Trophoblast cell (in vitro differentiated cells and primary cell): ENCODE results near the gene CD44.

Experiments used
- DNase-seq, 2 donors: peaks; one replicate each; pipeline ENCODE4 v3.0.0-alpha.2; 2016
- H2AFZ ChIP-seq: 2 replicates; pipeline ENCODE4 v1.6.1; 2013; ENCODE audit warnings: low read length, moderate library complexity, mild to moderate bottlenecking; ENCODE audit not compliant: insufficient read depth, poor library complexity
- H2AK5ac ChIP-seq: 2 replicates; pipeline ENCODE4 v1.6.1; 2013; ENCODE audit warnings: mild to moderate bottlenecking, low read length
- H2BK120ac ChIP-seq: 2 replicates; pipeline ENCODE4 v1.6.1; 2013; ENCODE audit warnings: low read length, mild to moderate bottlenecking, moderate library complexity; ENCODE audit not compliant: insufficient read depth, poor library complexity
- H2BK12ac ChIP-seq: 2 replicates; pipeline ENCODE4 v1.6.1; 2013; ENCODE audit warnings: mild to moderate bottlenecking, low read length, moderate library complexity
- H2BK5ac ChIP-seq: 2 replicates; pipeline ENCODE4 v1.6.1; 2013; ENCODE audit warnings: low read length, low read depth, moderate library complexity, mild to moderate bottlenecking; ENCODE audit not compliant: poor library complexity
- H3K14ac ChIP-seq: 2 replicates; pipeline ENCODE4 v1.6.1; 2013; ENCODE audit warnings: mild to moderate bottlenecking, low read length
- H3K18ac ChIP-seq: 2 replicates; pipeline ENCODE4 v1.6.1; 2013; ENCODE audit warnings: mild to moderate bottlenecking, low read length
- H3K23ac ChIP-seq: 2 replicates; pipeline ENCODE4 v1.6.1; 2013; ENCODE audit warnings: low read length
- H3K27ac ChIP-seq: 2 replicates; pipeline ENCODE4 v1.5.1; 2013; ENCODE audit warnings: low read depth, mild to moderate bottlenecking, inconsistent platforms, low read length, moderate library complexity
- H3K27me3 ChIP-seq: 2 replicates; pipeline ENCODE4 v1.6.1; 2013; ENCODE audit warnings: inconsistent platforms, mild to moderate bottlenecking, low read length, moderate library complexity; ENCODE audit not compliant: insufficient read depth
- H3K36me3 ChIP-seq, 2 experiments: 1 replicate in 1 of 2; 2 replicates in 1 of 2; pipeline ENCODE4 v1.6.1; 2013; ENCODE audit warnings: low read length in 2 of 2, mild to moderate bottlenecking in 2 of 2, moderate library complexity in 1 of 2; ENCODE audit not compliant: insufficient read depth in 2 of 2, control insufficient read depth in 1 of 2
- H3K4ac ChIP-seq: 2 replicates; pipeline ENCODE4 v1.6.1; 2013; ENCODE audit warnings: low read depth, mild to moderate bottlenecking, low read length, moderate library complexity
- H3K4me1 ChIP-seq, 2 experiments: 1 replicate in 1 of 2; 2 replicates in 1 of 2; pipeline ENCODE4 v1.6.1; 2013; ENCODE audit warnings: low read length in 2 of 2, mild to moderate bottlenecking in 2 of 2, moderate library complexity in 1 of 2; ENCODE audit not compliant: insufficient read depth in 2 of 2, control insufficient read depth in 1 of 2
- H3K4me2 ChIP-seq: 2 replicates; pipeline ENCODE4 v1.6.1; 2013; ENCODE audit warnings: inconsistent platforms, mild to moderate bottlenecking, low read length, moderate library complexity
- H3K4me3 ChIP-seq: 2 replicates; pipeline ENCODE4 v1.5.1; 2013; ENCODE audit warnings: mild to moderate bottlenecking, low read depth, low read length, inconsistent platforms
- H3K79me1 ChIP-seq: one replicate; pipeline ENCODE4 v1.6.1; 2013; ENCODE audit warnings: low read length
- H3K79me2 ChIP-seq: 2 replicates; pipeline ENCODE4 v1.6.1; 2013; ENCODE audit warnings: low read length, mild to moderate bottlenecking; ENCODE audit not compliant: control insufficient read depth, insufficient read depth, poor library complexity
- H3K9ac ChIP-seq: 2 replicates; pipeline ENCODE4 v1.6.1; 2013; ENCODE audit warnings: mild to moderate bottlenecking, low read length
- H3K9me3 ChIP-seq: 2 replicates; pipeline ENCODE4 v1.6.1; 2013; ENCODE audit warnings: low read depth, mild to moderate bottlenecking, control low read depth, inconsistent platforms, low read length; ENCODE audit not compliant: insufficient read depth
- H4K12ac ChIP-seq: 2 replicates; pipeline ENCODE4 v1.6.1; 2013; ENCODE audit warnings: low read depth, mild to moderate bottlenecking, low read length, moderate library complexity
- H4K8ac ChIP-seq: 2 replicates; pipeline ENCODE4 v1.6.1; 2013; ENCODE audit warnings: low read depth, mild to moderate bottlenecking, low read length, moderate library complexity
- H4K91ac ChIP-seq: one replicate; pipeline ENCODE4 v1.6.1; 2013; ENCODE audit warnings: low read depth, mild to moderate bottlenecking, low read length, moderate library complexity
- WGBS: extraction: QIAGEN DNeasy Blood & Tissue Kit; methylation state at CpG from one replicate; pipeline ENCODE4 v1.1.7; 2013; ENCODE audit warnings: missing lambda C conversion rate; ENCODE audit not compliant: insufficient read length, insufficient coverage; ENCODE audit errors: extremely low coverage; 5-methylcytosine and 5-hydroxymethylcytosine counted together

CD44 gene

DNA sequence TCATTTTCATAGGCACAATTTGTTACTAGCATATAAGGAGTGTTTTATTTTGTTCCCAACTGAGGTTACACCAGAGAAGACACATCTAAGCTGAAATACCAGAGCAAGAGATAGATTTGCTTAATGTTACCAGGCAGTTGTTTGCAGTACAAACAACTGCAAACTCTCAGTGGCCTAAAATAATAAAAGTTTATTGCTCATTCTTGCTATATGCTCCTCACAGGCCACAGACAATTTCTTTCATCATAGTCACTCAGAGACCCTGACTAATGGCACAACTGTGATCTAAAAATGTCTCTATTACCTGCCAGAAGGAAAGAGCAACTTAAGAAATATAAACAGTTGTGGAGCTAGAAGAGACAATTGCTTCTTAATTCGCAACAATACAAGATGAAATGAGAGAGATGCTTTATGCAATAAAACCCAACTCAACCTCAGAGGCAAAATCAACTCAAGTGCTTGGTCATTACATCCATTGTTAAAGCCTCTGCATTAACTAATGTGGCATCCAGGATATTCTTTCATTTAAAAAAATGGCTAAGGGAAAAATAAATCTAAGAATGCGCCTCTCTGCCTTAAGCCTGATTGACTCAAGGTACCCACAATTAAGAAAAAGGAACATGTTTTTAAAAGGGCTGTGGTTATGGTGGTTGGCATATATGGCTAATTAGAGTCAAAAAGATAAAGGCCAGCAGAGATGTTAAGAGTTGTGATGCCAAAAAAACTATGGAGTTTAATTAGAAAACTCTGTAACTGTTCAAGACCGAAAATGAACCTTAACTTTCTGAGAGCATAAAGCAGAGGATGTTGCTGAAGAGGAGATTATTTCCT is 103.7 kb downstream of the CD44 start:
- no peak overlapping the region for H3K14ac ChIP-seq
- no peaks in the 10 kb centered on the region for H3K9me3 ChIP-seq
- H3K79me1 ChIP-seq: peaks cover 3% of the 10 kb centered on the region
- H4K91ac ChIP-seq: no peak overlapping the region
- H3K79me2 ChIP-seq: no peaks in the 10 kb centered on the region
- no CpG with 5 or more reads among the region's 3 CpGs for WGBS
- no peak overlapping the region for H2BK5ac ChIP-seq
- no peak overlapping the region for H2AK5ac ChIP-seq
- DNase-seq: no peak
- no peak overlapping the region for H3K23ac ChIP-seq
- no peak overlapping the region for H2AFZ ChIP-seq
- no peak overlapping the region for H3K18ac ChIP-seq
- H3K4me1 ChIP-seq: peaks cover 3 to 6% of the 10 kb centered on the region in 2 experiments
- no peak overlapping the region for H3K27ac ChIP-seq
- no peak overlapping the region for H3K4me2 ChIP-seq
- H4K12ac ChIP-seq: no peak overlapping the region
- H3K4ac ChIP-seq: no peak overlapping the region
- H3K4me3 ChIP-seq: no peak overlapping the region
- H2BK120ac ChIP-seq: no peak overlapping the region
- H2BK12ac ChIP-seq: no peak overlapping the region
- H3K27me3 ChIP-seq: no peaks in the 10 kb centered on the region
- no peaks in the 10 kb centered on the region for H3K36me3 ChIP-seq
- no peak overlapping the region for H3K9ac ChIP-seq
- no peak overlapping the region for H4K8ac ChIP-seq

- no peak overlapping the region for H3K9ac ChIP-seq
- DNase-seq: no peak
- no peaks in the 10 kb centered on the region for H3K36me3 ChIP-seq
- no peak overlapping the region for H2AFZ ChIP-seq
- H2AK5ac ChIP-seq: no peak overlapping the region
- H3K4me3 ChIP-seq: no peak overlapping the region
- no peaks in the 10 kb centered on the region for H3K27me3 ChIP-seq
- no peak overlapping the region for H4K91ac ChIP-seq
- H3K23ac ChIP-seq: no peak overlapping the region
- no peak overlapping the region for H2BK5ac ChIP-seq
- H4K8ac ChIP-seq: no peak overlapping the region
- H3K4me2 ChIP-seq: no peak overlapping the region
- H3K79me1 ChIP-seq: no peaks in the 10 kb centered on the region
- WGBS: no CpG with 5 or more reads among the region's 2 CpGs
- no peak overlapping the region for H2BK120ac ChIP-seq
- no peak overlapping the region for H3K27ac ChIP-seq
- H3K79me2 ChIP-seq: no peaks in the 10 kb centered on the region
- H3K9me3 ChIP-seq: peaks cover 2% of the 10 kb centered on the region
- no peak overlapping the region for H3K14ac ChIP-seq
- no peak overlapping the region for H3K18ac ChIP-seq
- H4K12ac ChIP-seq: no peak overlapping the region
- H3K4me1 ChIP-seq: peaks cover 0 to 3% of the 10 kb centered on the region in 2 experiments
- H2BK12ac ChIP-seq: no peak overlapping the region
- no peak overlapping the region for H3K4ac ChIP-seq
Measured at GRCh38 chr11:35243774-35244173, 104.8 kb downstream of the CD44 start.

DNA sequence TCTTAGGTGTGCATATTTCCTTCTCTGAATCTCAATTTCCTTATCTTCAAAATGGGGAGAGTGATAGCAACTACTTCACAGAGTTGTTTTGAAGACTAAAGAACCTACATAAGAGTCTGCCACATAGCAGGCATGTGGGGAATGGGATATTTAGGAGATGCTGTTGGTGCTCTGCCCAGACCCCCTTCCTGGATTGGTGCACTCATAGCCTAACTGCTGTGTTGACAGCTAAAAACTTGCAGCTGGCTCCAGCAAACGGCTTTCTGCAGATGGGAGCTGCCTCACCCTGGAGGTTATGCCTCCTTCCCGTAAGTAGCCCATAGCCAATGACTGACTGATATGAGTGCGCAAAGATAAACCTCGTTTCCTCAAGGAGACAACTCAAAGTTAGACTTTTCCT is 106.1 kb downstream of the CD44 start:
- no peak overlapping the region for H3K14ac ChIP-seq
- no peaks in the 10 kb centered on the region for H3K79me1 ChIP-seq
- no CpG with 5 or more reads among the region's 4 CpGs for WGBS
- no peak overlapping the region for H3K4ac ChIP-seq
- no peak overlapping the region for H2AFZ ChIP-seq
- H2AK5ac ChIP-seq: no peak overlapping the region
- H3K4me3 ChIP-seq: no peak overlapping the region
- H4K8ac ChIP-seq: no peak overlapping the region
- no peak overlapping the region for H4K12ac ChIP-seq
- H3K36me3 ChIP-seq: no peaks in the 10 kb centered on the region
- no peak overlapping the region for H3K18ac ChIP-seq
- peaks cover 2% of the 10 kb centered on the region for H3K9me3 ChIP-seq
- no peak overlapping the region for H3K23ac ChIP-seq
- no peak overlapping the region for H3K4me2 ChIP-seq
- H3K27me3 ChIP-seq: no peaks in the 10 kb centered on the region
- no peak overlapping the region for H2BK5ac ChIP-seq
- H2BK12ac ChIP-seq: no peak overlapping the region
- no peaks in the 10 kb centered on the region for H3K79me2 ChIP-seq
- H3K4me1 ChIP-seq: peaks cover 0 to 3% of the 10 kb centered on the region in 2 experiments
- H2BK120ac ChIP-seq: no peak overlapping the region
- no peak overlapping the region for H3K9ac ChIP-seq
- H3K27ac ChIP-seq: no peak overlapping the region
- DNase-seq: no peak
- H4K91ac ChIP-seq: no peak overlapping the region

DNA sequence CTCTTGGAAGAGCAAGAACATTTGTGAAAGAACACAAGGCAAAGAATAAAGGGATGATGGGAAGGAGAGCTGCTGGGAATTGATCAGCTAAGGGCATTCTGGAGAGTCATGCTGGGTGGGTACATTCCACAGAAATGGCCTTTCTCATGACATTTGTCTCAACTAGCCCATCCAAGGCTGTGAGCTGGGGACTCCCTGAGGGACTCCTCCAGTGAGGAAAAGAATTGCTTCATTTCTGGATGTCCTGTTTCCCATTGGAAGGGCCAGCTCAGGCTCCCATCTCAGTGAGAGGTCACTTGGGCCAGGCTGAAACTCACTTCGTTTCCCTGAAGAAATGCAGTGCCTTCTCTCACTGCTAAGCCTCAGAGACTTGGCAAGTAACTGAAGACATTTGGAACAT is 106.8 kb downstream of the CD44 start:
- Histone ChIP-seq H3K4me3 (no peak overlapping the region), H3K23ac (no peak overlapping the region), H2BK12ac (peak overlapping the region; percentile 76), H3K79me2 (no peaks in the 10 kb centered on the region), H3K4ac (no peak overlapping the region), H3K18ac (no peak overlapping the region), H3K27ac (no peak overlapping the region), H2BK120ac (no peak overlapping the region), H2BK5ac (no peak overlapping the region), H2AFZ (no peak overlapping the region), H3K4me2 (no peak overlapping the region), H3K79me1 (no peaks in the 10 kb centered on the region), H4K12ac (no peak overlapping the region), H3K9ac (no peak overlapping the region), H3K14ac (no peak overlapping the region), H3K4me1 (peaks cover 0 to 3% of the 10 kb centered on the region in 2 experiments), H4K91ac (no peak overlapping the region), H2AK5ac (peak overlapping the region; percentile 28), H3K27me3 (no peaks in the 10 kb centered on the region), H3K36me3 (no peaks in the 10 kb centered on the region), H4K8ac (no peak overlapping the region), H3K9me3 (peaks cover 2% of the 10 kb centered on the region)
- DNase-seq: no peak
- no CpG with 5 or more reads among the region's 1 CpG for WGBS
